Duodenal mucosa (tissue), 2 donors: ENCODE measurements around the gene PTH2.
"Not testable (repeated sequence)": the region's sequence is repeated elsewhere in the genome, so short reads cannot be mapped to it uniquely, and the experiment has no call there.

Experiments used
- H3K27ac ChIP-seq: one replicate; pipeline ENCODE4 v1.7.0; 2013; ENCODE audit warnings: low read depth, low read length
- H3K27me3 ChIP-seq, 2 donors: one replicate each; pipeline ENCODE4 v1.7.0; 2013; ENCODE audit warnings: low read length in 2 of 2, control low read depth in 1 of 2; ENCODE audit not compliant: insufficient read depth in 2 of 2, control insufficient read depth in 1 of 2
- H3K36me3 ChIP-seq, 2 donors: one replicate each; pipeline ENCODE4 v1.7.0; 2013; ENCODE audit warnings: low read length in 2 of 2, control low read depth in 1 of 2; ENCODE audit not compliant: insufficient read depth in 2 of 2, control insufficient read depth in 1 of 2
- H3K4me1 ChIP-seq, 2 donors: one replicate each; pipeline ENCODE4 v1.7.0; 2013; ENCODE audit warnings: low read length in 2 of 2, control low read depth in 1 of 2; ENCODE audit not compliant: insufficient read depth in 2 of 2, control insufficient read depth in 1 of 2
- H3K4me3 ChIP-seq, 2 donors: one replicate each; pipeline ENCODE4 v1.7.0; 2013; ENCODE audit warnings: low read length in 2 of 2, low read depth in 1 of 2
- H3K9ac ChIP-seq, 2 donors: one replicate each; pipeline ENCODE4 v1.7.0; 2013; ENCODE audit warnings: low read length in 2 of 2, low read depth in 1 of 2
- H3K9me3 ChIP-seq, 2 donors: one replicate each; pipeline ENCODE4 v1.7.0; 2013; ENCODE audit warnings: low read length in 2 of 2, control low read depth in 1 of 2; ENCODE audit not compliant: control insufficient read depth in 1 of 2

The PTH2 gene

DNA sequence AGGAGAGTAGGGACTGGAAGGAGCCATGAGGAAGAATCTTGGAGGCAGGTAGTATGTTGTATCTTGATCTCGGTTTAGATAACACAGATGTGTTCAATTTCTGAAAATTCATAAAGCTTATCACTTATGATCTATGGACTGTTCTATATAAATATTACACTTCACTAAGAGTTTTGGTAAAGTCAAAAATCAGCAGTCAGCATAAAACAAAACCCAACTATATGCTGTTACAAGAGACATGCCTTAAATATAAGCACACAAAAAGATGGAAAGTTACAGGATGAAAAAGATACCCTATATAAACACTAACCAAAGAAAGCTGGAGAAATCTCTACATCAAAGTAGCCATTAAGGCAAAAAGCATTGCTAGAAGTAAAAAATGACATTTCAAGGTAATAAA lies 39.6 kb downstream of the PTH2 start:
- no peaks in the 10 kb centered on the region for H3K4me1 ChIP-seq
- no peak overlapping the region for H3K4me3 ChIP-seq
- H3K9me3 ChIP-seq: peaks cover 4% of the 10 kb centered on the region in 2 donors
- no peak overlapping the region for H3K9ac ChIP-seq
- no peaks in the 10 kb centered on the region for H3K27me3 ChIP-seq
- H3K27ac ChIP-seq: no peak overlapping the region
- H3K36me3 ChIP-seq: no peaks in the 10 kb centered on the region

DNA sequence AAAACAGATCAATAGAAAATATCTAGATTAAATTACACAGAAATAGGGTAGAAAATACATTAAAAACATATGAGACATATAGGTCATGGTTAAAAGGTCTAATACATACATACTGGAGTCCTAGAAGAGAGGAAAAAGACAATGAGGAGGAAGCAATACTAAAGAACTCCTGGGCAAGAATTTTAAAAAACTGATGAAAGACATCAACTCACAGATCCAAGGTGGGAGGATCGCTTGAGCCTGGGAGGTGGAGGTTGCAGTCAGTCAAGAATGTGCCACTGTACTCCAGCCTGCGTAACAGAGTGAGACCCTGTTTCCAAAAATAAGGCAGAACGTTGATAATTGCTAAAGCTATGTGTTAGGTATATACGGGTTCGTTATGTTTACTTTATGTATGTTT lies 40.6 kb downstream of the PTH2 start:
- Histone ChIP-seq H3K9me3 (peaks cover 4% of the 10 kb centered on the region in 2 donors), H3K4me3 (no peak overlapping the region), H3K4me1 (no peaks in the 10 kb centered on the region), H3K9ac (no peak overlapping the region), H3K36me3 (no peaks in the 10 kb centered on the region), H3K27me3 (no peaks in the 10 kb centered on the region), H3K27ac (no peak overlapping the region)

DNA sequence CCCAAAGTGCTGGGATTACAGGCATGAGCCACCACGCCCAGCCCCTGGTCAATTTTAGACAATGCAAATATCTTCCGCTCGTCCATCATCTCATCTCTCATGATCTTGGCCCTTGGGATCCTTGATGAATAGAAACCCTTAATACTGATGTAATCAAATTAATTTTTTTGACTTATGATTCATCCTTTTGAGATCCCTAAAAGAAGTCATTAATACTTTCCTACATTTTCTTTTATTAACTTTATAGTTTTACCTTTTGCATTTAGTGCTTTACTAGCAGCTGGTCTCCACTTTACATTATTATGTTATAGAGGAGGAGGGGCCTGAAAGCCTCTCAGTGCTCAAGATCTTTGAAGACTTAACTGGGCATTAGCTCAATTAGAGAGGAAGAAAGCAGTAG lies 42.9 kb downstream of the PTH2 start:
- Histone ChIP-seq H3K4me3 (no peak overlapping the region), H3K27me3 (no peaks in the 10 kb centered on the region), H3K9me3 (peaks cover 4% of the 10 kb centered on the region in 2 donors), H3K4me1 (no peaks in the 10 kb centered on the region), H3K9ac (no peak overlapping the region), H3K27ac (no peak overlapping the region), H3K36me3 (no peaks in the 10 kb centered on the region)

DNA sequence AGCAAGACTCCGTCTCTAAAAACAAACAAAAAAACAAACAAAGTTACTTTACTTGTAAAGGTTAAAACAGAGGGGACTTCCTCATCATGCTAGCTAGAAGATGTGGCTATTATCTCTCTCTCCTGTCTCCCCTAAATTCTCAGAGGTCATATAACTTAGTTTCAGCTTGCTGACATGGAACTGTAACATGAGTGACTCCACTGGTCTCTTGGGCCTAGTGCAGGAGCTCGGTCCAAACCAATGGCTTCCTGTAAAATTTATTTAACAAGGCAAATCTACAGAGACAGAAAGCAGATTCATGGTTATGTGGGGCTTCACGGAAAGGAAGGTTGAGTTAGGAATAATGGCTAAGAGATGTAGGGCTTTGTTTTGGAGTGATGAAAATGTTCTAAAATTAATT lies 44.7 kb downstream of the PTH2 start:
- Histone ChIP-seq H3K4me3 (no peak overlapping the region), H3K9ac (no peak overlapping the region), H3K4me1 (no peaks in the 10 kb centered on the region), H3K36me3 (no peaks in the 10 kb centered on the region), H3K27ac (no peak overlapping the region), H3K9me3 (peaks cover 4% of the 10 kb centered on the region in 2 donors), H3K27me3 (no peaks in the 10 kb centered on the region)

DNA sequence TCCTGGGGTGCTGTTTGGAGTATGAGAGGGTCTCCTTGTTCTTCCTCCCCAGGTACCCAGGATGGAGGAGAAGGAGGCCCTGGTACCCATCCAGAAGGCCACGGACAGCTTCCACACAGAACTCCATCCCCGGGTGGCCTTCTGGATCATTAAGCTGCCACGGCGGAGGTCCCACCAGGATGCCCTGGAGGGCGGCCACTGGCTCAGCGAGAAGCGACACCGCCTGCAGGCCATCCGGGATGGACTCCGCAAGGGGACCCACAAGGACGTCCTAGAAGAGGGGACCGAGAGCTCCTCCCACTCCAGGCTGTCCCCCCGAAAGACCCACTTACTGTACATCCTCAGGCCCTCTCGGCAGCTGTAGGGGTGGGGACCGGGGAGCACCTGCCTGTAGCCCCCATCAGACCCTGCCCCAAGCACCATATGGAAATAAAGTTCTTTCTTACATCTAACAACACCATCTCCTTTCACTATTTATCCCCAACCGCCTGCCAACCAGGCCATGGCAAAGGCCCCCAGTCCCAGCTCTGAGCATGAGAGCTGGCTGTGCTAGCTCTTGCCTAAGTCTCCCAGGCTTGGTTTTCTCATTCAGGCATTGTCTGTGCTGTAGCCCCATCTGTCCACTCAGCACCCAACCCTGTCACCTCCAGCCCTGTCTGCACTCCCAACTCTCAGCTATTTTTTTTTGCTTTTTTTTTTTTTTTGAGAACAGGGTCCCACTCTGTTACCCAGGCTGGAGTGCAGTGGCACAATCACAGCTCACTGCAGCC lies 48.4 kb downstream of the PTH2 start:
- Histone ChIP-seq H3K4me1 (no peaks in the 10 kb centered on the region), H3K9me3 (peaks cover 2 to 3% of the 10 kb centered on the region in 2 donors), H3K4me3 (no peak overlapping the region), H3K27ac (no peak overlapping the region), H3K36me3 (no peaks in the 10 kb centered on the region), H3K9ac (no peak overlapping the region), H3K27me3 (no peaks in the 10 kb centered on the region)

DNA sequence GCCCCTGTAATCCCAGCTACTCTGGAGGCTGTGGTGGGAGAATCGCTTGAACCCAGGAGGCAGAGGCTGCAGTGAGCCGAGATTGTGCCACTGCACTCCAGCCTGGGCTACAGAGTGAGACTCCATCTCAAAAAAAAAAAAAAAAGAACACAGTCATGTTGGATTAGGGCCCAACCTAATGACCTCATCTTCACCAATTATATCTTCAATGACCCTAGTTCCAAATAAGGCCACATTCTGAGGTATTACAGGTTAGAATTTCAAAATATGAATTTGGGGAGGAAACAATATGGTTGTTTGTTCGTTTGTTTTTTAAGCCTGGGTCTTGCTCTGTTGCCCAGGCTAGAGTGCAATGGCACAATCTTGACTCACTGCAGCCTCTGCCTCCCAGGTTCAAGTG lies 50.1 kb downstream of the PTH2 start:
- not testable (repeated sequence) for H3K9ac ChIP-seq, H3K27ac ChIP-seq, H3K4me3 ChIP-seq, H3K27me3 ChIP-seq, H3K4me1 ChIP-seq, H3K36me3 ChIP-seq
- H3K9me3 ChIP-seq: peaks cover 13 to 15% of the 10 kb centered on the region in 2 donors
